GM18511 (cell line): ENCODE measurements around the gene CLDN4.
"Not testable (repeated sequence)": the region's sequence is repeated elsewhere in the genome, so short reads cannot be mapped to it uniquely, and the experiment has no call there.

Source experiments
- ATAC-seq: cut with Tn5 transposase; IDR thresholded peaks from one replicate; pipeline ENCODE4 v1.9.1; 2021; ENCODE audit warnings: mild to moderate bottlenecking, moderate library complexity; ENCODE audit not compliant: unreplicated experiment

Gene CLDN4

DNA sequence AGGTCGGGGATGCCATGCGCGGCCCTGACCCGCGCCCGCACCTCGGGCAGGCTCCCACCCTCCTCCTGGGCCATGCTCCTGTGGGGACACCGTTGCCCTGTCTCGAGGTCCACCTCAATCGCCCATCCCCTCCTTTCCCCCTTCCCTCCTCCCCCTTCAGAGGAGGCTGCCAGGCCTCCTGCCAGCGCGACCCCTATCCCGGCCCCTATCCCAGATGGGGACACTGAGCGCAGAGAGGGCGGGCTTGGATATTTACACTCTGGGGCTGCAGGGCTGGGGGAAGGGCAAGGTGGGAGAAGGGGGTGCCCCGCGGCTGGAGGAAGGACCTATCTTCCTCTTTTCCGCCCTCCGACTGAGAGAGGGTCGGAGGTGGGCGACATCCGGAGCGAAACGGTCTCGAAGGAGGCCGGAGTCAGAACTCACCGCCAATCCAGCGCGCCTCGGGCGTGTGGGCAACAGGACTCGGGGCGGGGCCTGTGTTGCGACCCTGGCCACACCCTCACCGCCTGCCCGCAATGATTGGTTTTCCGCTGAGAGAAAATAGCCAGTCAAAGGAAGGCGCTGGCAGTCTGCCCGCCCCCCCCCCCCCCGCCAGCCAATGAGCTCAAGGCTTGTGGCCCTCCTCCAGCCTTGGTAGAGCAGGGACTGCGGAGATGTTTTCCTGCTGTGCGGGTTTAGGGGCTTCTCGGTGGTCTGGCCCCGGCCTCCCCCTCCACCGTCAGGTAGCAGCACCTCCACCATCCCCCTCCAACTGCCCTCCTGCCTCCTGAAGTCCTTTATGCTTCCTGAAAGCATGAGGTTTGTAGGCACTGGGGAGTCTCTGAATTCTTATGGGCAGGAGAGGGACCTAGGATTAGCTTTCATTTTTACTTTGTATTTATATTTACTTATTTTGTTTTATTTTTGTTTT lies 11.5 kb downstream of the CLDN4 start, which contains the start of gene METTL27:
Gene METTL27 (minus strand): TSS at position 450 of the 910 bp plus-strand sequence. CDS start 376 bp downstream, at position 74.
- ATAC-seq = peak; percentile 95

GRCh38 chr7:73844131-73844547 lies 13.3 kb downstream of the CLDN4 start:
- no peak for ATAC-seq

GRCh38 chr7:73844848-73845460 lies 14.2 kb downstream of the CLDN4 start:
- no peak for ATAC-seq

GRCh38 chr7:73845701-73846195 lies 15.0 kb downstream of the CLDN4 start:
- ATAC-seq = not testable (repeated sequence)

DNA sequence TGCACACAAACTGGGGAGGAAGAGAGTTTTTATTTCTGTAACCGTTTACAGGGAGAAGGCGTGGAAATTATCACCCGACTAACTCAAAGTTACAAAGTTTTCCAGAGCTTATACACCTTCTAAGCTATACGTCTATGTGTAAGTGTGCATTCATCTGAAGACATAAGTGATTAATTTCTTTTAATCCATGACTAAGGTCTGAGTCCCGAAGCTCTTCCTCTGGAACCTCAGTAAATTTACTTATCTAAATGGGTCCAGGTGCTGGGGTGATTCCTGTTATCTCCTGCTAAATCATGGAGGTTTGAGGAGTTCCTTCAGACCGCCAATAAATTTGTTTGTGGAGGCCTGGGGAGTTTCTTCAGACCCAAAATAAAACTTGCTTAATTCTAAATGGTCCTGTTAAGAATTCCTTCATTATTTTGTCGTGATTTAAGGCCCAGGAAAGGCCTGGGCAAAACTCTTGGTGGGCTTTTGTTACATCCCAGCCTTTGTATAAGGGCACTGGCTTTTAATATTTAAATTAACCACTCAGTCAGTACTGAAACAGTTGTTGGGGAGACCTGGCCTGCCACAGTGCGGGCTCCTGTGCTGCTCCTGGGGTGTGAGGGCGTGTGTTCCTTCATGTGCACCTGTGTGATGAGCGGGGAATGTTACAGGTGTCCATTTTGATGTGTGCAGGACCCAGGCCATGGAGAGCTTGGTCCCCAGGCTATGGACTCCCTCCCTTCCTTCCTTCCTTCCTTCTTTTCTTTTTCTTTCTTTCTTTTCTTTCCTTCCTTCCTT lies 17.3 kb downstream of the CLDN4 start:
- no peak for ATAC-seq

DNA sequence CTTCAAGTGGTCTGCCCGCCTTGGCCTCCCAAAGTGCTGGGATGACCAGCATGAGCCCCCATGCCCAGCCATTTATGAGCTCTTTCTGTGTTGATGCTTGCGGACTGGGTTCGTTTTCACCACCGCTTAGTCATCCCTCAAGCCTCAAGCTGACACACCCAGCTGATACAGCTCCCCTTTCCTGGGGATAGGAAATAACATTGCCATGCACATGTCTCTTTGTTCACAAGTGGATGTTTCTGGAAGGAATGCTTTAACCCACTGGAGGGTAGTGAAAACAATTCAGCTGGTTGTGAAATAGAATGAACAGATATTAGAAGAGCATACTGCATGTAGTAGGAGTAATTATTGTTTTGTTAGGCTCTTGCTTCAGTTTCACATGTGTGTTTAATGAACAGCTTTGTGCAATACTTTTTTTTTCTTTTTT lies 20.0 kb downstream of the CLDN4 start:
- no peak for ATAC-seq

GRCh38 chr7:73851410-73852338 lies 20.9 kb downstream of the CLDN4 start:
- peak; percentile 88 for ATAC-seq

DNA sequence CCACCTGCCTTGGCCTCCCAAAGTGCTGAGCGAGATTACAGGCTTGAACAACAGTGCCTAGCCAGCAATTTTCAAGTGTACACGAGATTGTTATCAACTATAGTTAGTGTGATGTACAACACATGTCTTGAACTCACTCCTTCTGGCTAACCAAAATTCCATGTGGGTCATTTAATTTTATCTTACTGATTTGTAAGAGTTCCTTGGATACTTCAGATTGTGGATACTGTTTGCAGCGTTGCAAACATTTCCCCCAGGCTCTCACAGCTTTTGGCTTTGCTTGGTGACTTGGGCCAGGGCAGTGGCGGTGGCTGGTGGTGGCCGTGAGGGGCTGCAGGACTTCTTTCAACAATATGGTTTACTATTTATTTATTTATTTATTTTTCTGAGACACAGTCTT lies 21.7 kb downstream of the CLDN4 start:
- no peak for ATAC-seq

- ATAC-seq = no peak
Measured at GRCh38 chr7:73856941-73857340, 26.1 kb downstream of the CLDN4 start.

GRCh38 chr7:73858807-73859206 lies 28.0 kb downstream of the CLDN4 start:
- no peak for ATAC-seq

- ATAC-seq = no peak
Measured at GRCh38 chr7:73860859-73861258, 30.1 kb downstream of the CLDN4 start, which contains the start of gene TMEM270. Gene TMEM270, plus strand, starts transcription at chr7:73861159. Its CDS starts 36 bp downstream, at chr7:73861195.

- ATAC-seq = no peak
Measured at GRCh38 chr7:73861305-73861704, 30.5 kb downstream of the CLDN4 start.

- ATAC-seq = no peak
Measured at GRCh38 chr7:73864981-73865711, 34.4 kb downstream of the CLDN4 start.

- no peak for ATAC-seq
Measured at GRCh38 chr7:73865738-73866445, 35.1 kb downstream of the CLDN4 start.

DNA sequence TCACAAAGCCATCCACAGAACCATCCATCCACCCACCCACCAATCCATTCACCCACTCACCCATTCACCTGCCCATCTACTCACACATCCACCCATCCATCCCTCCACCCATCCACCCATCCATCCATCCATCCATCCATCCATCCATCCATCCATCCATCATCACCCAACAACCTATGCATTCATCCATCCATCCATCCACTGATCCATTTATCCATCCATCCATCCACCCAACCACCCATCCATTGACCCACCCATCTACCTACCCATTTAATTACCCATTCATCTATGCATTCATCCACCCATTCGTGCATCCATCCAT lies 35.6 kb downstream of the CLDN4 start:
- ATAC-seq = no peak

GRCh38 chr7:73869011-73869798 lies 38.4 kb downstream of the CLDN4 start:
- ATAC-seq = no peak

DNA sequence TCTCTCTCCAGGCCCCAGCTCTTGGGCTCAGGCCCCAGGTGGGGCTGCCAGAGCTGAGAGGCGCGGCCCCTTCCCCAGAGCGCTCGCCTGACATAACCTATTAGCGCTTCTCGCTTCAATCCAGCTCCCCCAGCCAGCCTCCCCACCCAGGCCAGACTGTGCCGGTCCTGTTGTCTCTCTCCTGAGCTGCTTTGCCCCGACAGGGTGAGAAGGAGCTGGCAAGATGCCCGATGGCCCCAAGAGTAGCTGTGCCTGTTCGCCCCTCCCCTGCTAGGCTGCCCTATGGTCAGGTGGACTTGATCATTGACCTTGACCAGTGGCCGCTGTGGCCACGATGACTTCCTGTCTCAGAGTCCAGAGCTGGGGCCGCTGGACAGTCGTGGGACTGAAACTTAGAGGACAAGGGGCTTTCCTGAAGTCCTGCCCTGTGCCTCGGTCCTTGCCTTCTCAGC lies 39.3 kb downstream of the CLDN4 start:
- no peak for ATAC-seq
